GM23338 (cell line): Measurements from ENCODE around the gene MKNK2. TPM values are rescaled to one million over a fixed set of nuclear protein-coding genes. Genes with fewer than 3 reads are reported as not detected.

Experiments
- ATAC-seq: fragments of 200-7000 bp; cut with Tn5 transposase; 3 replicates; pipeline ENCODE4 v1.9.1; 2020
- DNase-seq: peaks from one replicate; pipeline ENCODE4 v3.0.0-alpha.2; 2015; ENCODE audit warnings: low spot score
- H2AFZ ChIP-seq: fragments of 200-600 bp; sonication (generic); 2 replicates; pipeline ENCODE4 v1.8.0; 2016; ENCODE audit warnings: antibody characterized with exemption, mild to moderate bottlenecking, moderate library complexity
- H3F3A ChIP-seq: fragments of 200-600 bp; sonication (generic); replicated peaks from 2 replicates; pipeline ENCODE4 v1.8.0; 2017; ENCODE audit warnings: antibody characterized with exemption, mixed run types, low read depth
- H3K27ac ChIP-seq: fragments of 200-600 bp; sonication (generic); 2 replicates; pipeline ENCODE4 v1.6.1; 2016; ENCODE audit warnings: low read depth
- H3K27me3 ChIP-seq: fragments of 200-600 bp; sonication (generic); 2 replicates; pipeline ENCODE4 v1.8.0; 2016; ENCODE audit warnings: mild to moderate bottlenecking, mixed run types, moderate library complexity; ENCODE audit not compliant: insufficient read depth
- H3K36me3 ChIP-seq: fragments of 200-600 bp; sonication (generic); 2 replicates; pipeline ENCODE4 v1.8.0; 2016; ENCODE audit warnings: mild to moderate bottlenecking; ENCODE audit not compliant: insufficient read depth
- H3K4me1 ChIP-seq: fragments of 200-600 bp; sonication (generic); 2 replicates; pipeline ENCODE4 v1.8.0; 2016; ENCODE audit warnings: mild to moderate bottlenecking, moderate library complexity; ENCODE audit not compliant: insufficient read depth
- H3K4me2 ChIP-seq: fragments of 200-600 bp; sonication (generic); 2 replicates; pipeline ENCODE4 v1.7.1; 2017; ENCODE audit warnings: mixed run types
- H3K4me3 ChIP-seq: fragments of 200-600 bp; sonication (generic); 2 replicates; pipeline ENCODE4 v1.6.1; 2016; ENCODE audit warnings: mixed run types
- H3K79me2 ChIP-seq: fragments of 200-600 bp; sonication (generic); replicated peaks from 2 replicates; pipeline ENCODE4 v1.8.0; 2017; ENCODE audit warnings: mild to moderate bottlenecking; ENCODE audit not compliant: insufficient read depth
- H3K9me2 ChIP-seq: fragments of 200-600 bp; sonication (generic); 2 replicates; pipeline ENCODE4 v1.8.0; 2017; ENCODE audit not compliant: insufficient read depth
- H4K20me1 ChIP-seq: fragments of 200-600 bp; sonication (generic); replicated peaks from 2 replicates; pipeline ENCODE4 v1.8.0; 2017; ENCODE audit warnings: mild to moderate bottlenecking; ENCODE audit not compliant: insufficient read depth
- H3K27ac Mint-ChIP-seq: 2 replicates; pipeline ENCODE4 v1.8.0; 2020; ENCODE audit warnings: inconsistent platforms, mild to moderate bottlenecking, moderate library complexity, mixed read lengths
- H3K27me3 Mint-ChIP-seq: 3 replicates; pipeline ENCODE4 v1.8.0; 2022; ENCODE audit warnings: low read depth, mild to moderate bottlenecking, moderate library complexity, mixed read lengths, inconsistent platforms; ENCODE audit not compliant: insufficient read depth, poor library complexity
- H3K36me3 Mint-ChIP-seq: 3 replicates; pipeline ENCODE4 v1.8.0; 2021; ENCODE audit warnings: low read depth, mild to moderate bottlenecking, inconsistent platforms, moderate library complexity, mixed read lengths
- H3K4me1 Mint-ChIP-seq: 3 replicates; pipeline ENCODE4 v1.8.0; 2020; ENCODE audit warnings: mild to moderate bottlenecking, inconsistent platforms, mixed read lengths
- H3K4me3 Mint-ChIP-seq: 3 replicates; pipeline ENCODE4 v1.8.0; 2021; ENCODE audit warnings: moderate library complexity, mild to moderate bottlenecking, inconsistent platforms, mixed read lengths
- H3K9me3 Mint-ChIP-seq: 3 replicates; pipeline ENCODE4 v1.8.0; 2020; ENCODE audit warnings: moderate library complexity, mild to moderate bottlenecking, inconsistent platforms, mixed read lengths
- CREB1 ChIP-seq: fragments of 250-450 bp; sonication (Bioruptor Pico); IDR thresholded peaks from 2 replicates; pipeline ENCODE4 v1.5.0; 2020; ENCODE audit warnings: low read depth, mild to moderate bottlenecking, moderate library complexity
- CTCF ChIP-seq, 2 experiments: fragments of 200-600 bp in 1 of 2; sonication (generic) in 1 of 2; conservative IDR thresholded peaks; 2 replicates each; pipeline versions ENCODE4 v1.5.1 to v1.6.1; 2016 to 2017; ENCODE audit warnings: antibody characterized with exemption in 2 of 2, low read depth in 2 of 2, mild to moderate bottlenecking in 2 of 2, moderate library complexity in 1 of 2
- ETS1 ChIP-seq: IDR thresholded peaks from 2 replicates; pipeline ENCODE4 v1.6.1; 2016; ENCODE audit warnings: antibody characterized with exemption
- EZH2 ChIP-seq: fragments of 200-600 bp; sonication (generic); IDR thresholded peaks from one replicate; pipeline ENCODE4 v1.8.0; 2017; ENCODE audit warnings: antibody characterized with exemption, mild to moderate bottlenecking, low read depth; ENCODE audit not compliant: unreplicated experiment
- NANOG ChIP-seq: IDR thresholded peaks from 2 replicates; pipeline ENCODE4 v1.6.1; 2016; ENCODE audit warnings: antibody characterized with exemption, borderline replicate concordance
- POLR2AphosphoS5 ChIP-seq: IDR thresholded peaks from 2 replicates; pipeline ENCODE4 v1.6.1; 2016; ENCODE audit warnings: antibody characterized with exemption, low read depth
- ZNF114 ChIP-seq: fragments of 250-450 bp; sonication (Bioruptor Pico); IDR thresholded peaks from 2 replicates; pipeline ENCODE4 v1.5.0; 2020; ENCODE audit warnings: mild to moderate bottlenecking, moderate library complexity
- ZNF331 ChIP-seq: fragments of 250-450 bp; sonication (Bioruptor Pico); IDR thresholded peaks from 2 replicates; pipeline ENCODE4 v1.5.0; 2020; ENCODE audit warnings: low read depth, mild to moderate bottlenecking, moderate library complexity
- polyA plus RNA-seq: library from polyadenylated mRNA; unstranded; fragments of >200 nt; fragmentation: Nextera tagmentation; extraction: Ambion mirVana; gene quantifications from 2 replicates; pipeline ENCODE4 v1.2.1, GENCODE V29; 2016
- total RNA-seq: library from RNA; depleted of rRNA; stranded (reverse); fragments of >200 nt; shearing (Covaris generic); gene quantifications from 2 replicates; pipeline ENCODE4 v1.2.3, GENCODE V29; 2014
- TF ChIP-seq, protein P1 (sequence below): IDR thresholded peaks from one replicate; pipeline ENCODE4 v1.6.1; 2018; ENCODE audit warnings: antibody characterized with exemption; ENCODE audit not compliant: unreplicated experiment

MKNK2 gene
- total and polyA plus RNA-seq, 2 experiments from 2014 or later = 71.0 to 159 TPM

DNA sequence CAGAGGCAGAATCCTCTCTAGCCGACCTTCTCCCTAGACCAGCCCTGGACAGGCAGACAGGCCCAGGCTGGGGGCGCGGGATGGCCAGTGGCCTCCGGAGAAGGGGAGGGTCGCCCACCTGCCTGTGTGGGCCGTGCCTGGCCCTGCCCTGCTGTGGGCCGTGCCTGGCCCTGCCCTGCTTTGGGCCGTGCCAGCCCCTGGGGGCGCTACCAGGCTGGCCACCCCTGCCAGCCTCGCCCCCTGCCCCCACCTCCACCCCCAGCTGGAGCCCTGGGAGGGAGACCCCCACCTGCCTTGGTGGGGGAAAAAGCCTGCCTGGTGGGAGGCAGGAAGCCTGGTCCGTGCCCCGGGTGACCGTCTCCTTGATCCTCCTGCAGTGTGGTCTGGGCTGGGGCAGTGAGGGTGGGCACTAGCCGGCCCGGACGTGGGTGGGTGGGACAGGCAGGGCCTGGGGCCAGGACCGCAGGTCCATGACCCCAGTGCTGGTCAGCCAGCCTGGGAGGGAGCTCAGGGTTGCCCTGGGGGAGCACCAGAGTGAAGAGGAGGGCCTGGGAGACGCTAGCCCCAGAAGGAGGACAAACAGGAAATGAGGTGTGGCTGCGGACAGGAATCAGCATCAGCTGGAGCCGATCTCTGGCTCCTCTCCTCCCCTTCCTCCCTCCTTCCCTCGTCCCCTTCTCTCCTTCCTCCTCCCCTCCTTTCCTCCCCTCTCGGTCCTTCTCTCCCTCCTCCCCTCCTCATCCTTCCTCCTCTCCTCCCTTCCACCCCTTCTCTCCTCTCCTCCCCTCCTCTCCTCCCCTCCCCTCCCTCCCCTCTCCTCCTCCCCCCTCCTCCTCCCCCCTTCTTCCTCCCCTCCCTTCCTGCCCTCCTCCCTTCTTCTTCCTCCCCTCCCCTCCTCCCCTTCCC is 5.1 kb upstream of the MKNK2 start:
- H3K36me3 ChIP-seq = no peaks in the 10 kb centered on the region
- peaks cover 10% of the 10 kb centered on the region; the same call in 1 of the 2 replicates for H3F3A ChIP-seq
- H3K4me1 Mint-ChIP-seq = peaks cover 18% of the 10 kb centered on the region
- no peaks in the 10 kb centered on the region for H3K27me3 ChIP-seq
- ATAC-seq = no peak
- H3K27ac Mint-ChIP-seq = 0 out of 2 replicates have a peak overlapping the region, but pooled peaks have one; percentile 72
- peak overlapping the region; percentile 27; the same call in 1 of the 3 replicates for H3K4me3 Mint-ChIP-seq
- peak; percentile 50 for DNase-seq
- peaks cover 10% of the 10 kb centered on the region for H3K4me1 ChIP-seq
- no peaks in the 10 kb centered on the region for H3K9me2 ChIP-seq
- TF ChIP-seq ZNF331 (CRISPR knock-in tag) (no peak), CREB1 (CRISPR knock-in tag) (no peak), EZH2 (no peak), CTCF (conservative IDR thresholded peaks at IDR 0.05; ENCODE audit: low read depth in 2 of 2) (no peak), ZNF114 (no peak), POLR2AphosphoS5 (no peak), NANOG (no peak), ETS1 (no peak)
- TF ChIP-seq, protein P1, sequence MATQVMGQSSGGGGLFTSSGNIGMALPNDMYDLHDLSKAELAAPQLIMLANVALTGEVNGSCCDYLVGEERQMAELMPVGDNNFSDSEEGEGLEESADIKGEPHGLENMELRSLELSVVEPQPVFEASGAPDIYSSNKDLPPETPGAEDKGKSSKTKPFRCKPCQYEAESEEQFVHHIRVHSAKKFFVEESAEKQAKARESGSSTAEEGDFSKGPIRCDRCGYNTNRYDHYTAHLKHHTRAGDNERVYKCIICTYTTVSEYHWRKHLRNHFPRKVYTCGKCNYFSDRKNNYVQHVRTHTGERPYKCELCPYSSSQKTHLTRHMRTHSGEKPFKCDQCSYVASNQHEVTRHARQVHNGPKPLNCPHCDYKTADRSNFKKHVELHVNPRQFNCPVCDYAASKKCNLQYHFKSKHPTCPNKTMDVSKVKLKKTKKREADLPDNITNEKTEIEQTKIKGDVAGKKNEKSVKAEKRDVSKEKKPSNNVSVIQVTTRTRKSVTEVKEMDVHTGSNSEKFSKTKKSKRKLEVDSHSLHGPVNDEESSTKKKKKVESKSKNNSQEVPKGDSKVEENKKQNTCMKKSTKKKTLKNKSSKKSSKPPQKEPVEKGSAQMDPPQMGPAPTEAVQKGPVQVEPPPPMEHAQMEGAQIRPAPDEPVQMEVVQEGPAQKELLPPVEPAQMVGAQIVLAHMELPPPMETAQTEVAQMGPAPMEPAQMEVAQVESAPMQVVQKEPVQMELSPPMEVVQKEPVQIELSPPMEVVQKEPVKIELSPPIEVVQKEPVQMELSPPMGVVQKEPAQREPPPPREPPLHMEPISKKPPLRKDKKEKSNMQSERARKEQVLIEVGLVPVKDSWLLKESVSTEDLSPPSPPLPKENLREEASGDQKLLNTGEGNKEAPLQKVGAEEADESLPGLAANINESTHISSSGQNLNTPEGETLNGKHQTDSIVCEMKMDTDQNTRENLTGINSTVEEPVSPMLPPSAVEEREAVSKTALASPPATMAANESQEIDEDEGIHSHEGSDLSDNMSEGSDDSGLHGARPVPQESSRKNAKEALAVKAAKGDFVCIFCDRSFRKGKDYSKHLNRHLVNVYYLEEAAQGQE = no peak
- no peak overlapping the region for H2AFZ ChIP-seq
- H3K4me3 ChIP-seq = no peak overlapping the region
- no peaks in the 10 kb centered on the region for H3K79me2 ChIP-seq
- no peaks in the 10 kb centered on the region for H4K20me1 ChIP-seq
- no peaks in the 10 kb centered on the region for H3K9me3 Mint-ChIP-seq
- peak overlapping the region; percentile 20; the same call in 1 of the 2 replicates for H3K4me2 ChIP-seq
- H3K27ac ChIP-seq = no peak overlapping the region
- H3K27me3 Mint-ChIP-seq = peaks cover 9% of the 10 kb centered on the region
- H3K36me3 Mint-ChIP-seq = no peaks in the 10 kb centered on the region
